ENCODE measurements around the gene TFAP2A.

TFAP2A gene

GRCh38 chr6:10412461-10413261, 2.2 kb downstream of the TFAP2A start:
- DNase-seq: no peak

GRCh38 chr6:10411971-10412460, 2.9 kb downstream of the TFAP2A start:
- DNase-seq: peak; percentile 27 to 29

- DNase-seq: no peak
These were observed 3.5 kb downstream of the TFAP2A start for GRCh38 chr6:10411131-10411970.

GRCh38 chr6:10410207-10411050, 4.4 kb downstream of the TFAP2A start:
- DNase-seq: no peak

GRCh38 chr6:10409731-10410206, 5.1 kb downstream of the TFAP2A start:
- no peak for DNase-seq

- no peak for DNase-seq
These were observed 5.6 kb downstream of the TFAP2A start for GRCh38 chr6:10409233-10409721.

GRCh38 chr6:10408457-10408856, 6.4 kb downstream of the TFAP2A start:
- no peak for DNase-seq

GRCh38 chr6:10407674-10408054, 7.2 kb downstream of the TFAP2A start:
- no peak for DNase-seq

- DNase-seq: no peak
These were observed 7.7 kb downstream of the TFAP2A start for GRCh38 chr6:10407018-10407673.

- no peak for DNase-seq
These were observed 8.3 kb downstream of the TFAP2A start for GRCh38 chr6:10406556-10406955.

- no peak for DNase-seq
These were observed 9.4 kb downstream of the TFAP2A start for GRCh38 chr6:10405513-10405900.

- DNase-seq: no peak
These were observed 9.9 kb downstream of the TFAP2A start for GRCh38 chr6:10404799-10405512.

- DNase-seq: peak; percentile 71 to 82
These were observed 10.6 kb downstream of the TFAP2A start for GRCh38 chr6:10404107-10404798.

- DNase-seq: no peak
These were observed 11.3 kb downstream of the TFAP2A start for GRCh38 chr6:10403385-10404106.

GRCh38 chr6:10402648-10403311, 12.1 kb downstream of the TFAP2A start:
- no peak for DNase-seq

- DNase-seq: no peak
These were observed 13.1 kb downstream of the TFAP2A start for GRCh38 chr6:10401632-10402223.

GRCh38 chr6:10401004-10401536, 13.8 kb downstream of the TFAP2A start:
- DNase-seq: no peak

- no peak for DNase-seq
These were observed 14.5 kb downstream of the TFAP2A start for GRCh38 chr6:10400330-10400729.

GRCh38 chr6:10399451-10399850, 15.4 kb downstream of the TFAP2A start:
- no peak for DNase-seq

Data from activated CD4-positive, alpha-beta T cell treated with anti-CD3 and anti-CD28 coated beads for 4 hours (primary cell).